Cardiac muscle cell (in vitro differentiated cells and primary cell): ENCODE data around the gene COL5A1. TPM values are rescaled to one million over a fixed set of nuclear protein-coding genes. Genes with fewer than 3 reads are reported as not detected.
"Not testable (repeated sequence)": the region's sequence is repeated elsewhere in the genome, so short reads cannot be mapped to it uniquely, and the experiment has no call there.

Experiments used
- DNase-seq, 2 donors: peaks; one replicate each; pipeline versions ENCODE4 v3.0.0 to v3.0.0-alpha.2; 2010 to 2017; ENCODE audit warnings: low read depth in 1 of 2, low spot score in 1 of 2
- H3K27ac ChIP-seq: fragments of 200-600 bp; sonication (generic); 2 replicates; pipeline ENCODE4 v1.5.1; 2016
- H3K27me3 ChIP-seq: fragments of 200-600 bp; sonication (generic); 2 replicates; pipeline ENCODE4 v1.6.0; 2016; ENCODE audit warnings: control low read depth
- H3K36me3 ChIP-seq: fragments of 200-600 bp; sonication (generic); 2 replicates; pipeline ENCODE4 v1.5.1; 2016; ENCODE audit warnings: control low read depth
- H3K4me1 ChIP-seq: fragments of 200-600 bp; sonication (generic); 2 replicates; pipeline ENCODE4 v1.8.1; 2017; ENCODE audit warnings: low read depth, mild to moderate bottlenecking, mixed run types
- H3K4me3 ChIP-seq: fragments of 200-600 bp; sonication (generic); 2 replicates; pipeline ENCODE4 v1.5.1; 2016; ENCODE audit warnings: mild to moderate bottlenecking
- H3K9me3 ChIP-seq: fragments of 200-600 bp; sonication (generic); 2 replicates; pipeline ENCODE4 v1.5.1; 2017; ENCODE audit warnings: low read depth, mild to moderate bottlenecking, control low read depth
- CTCF ChIP-seq: IDR thresholded peaks from 2 replicates; pipeline ENCODE4 v1.5.1; 2012; ENCODE audit warnings: low read depth, mild to moderate bottlenecking, low read length
- polyA plus RNA-seq: library from polyadenylated mRNA; unstranded; fragments of >200 nt; fragmentation: Nextera tagmentation; extraction: Ambion mirVana; gene quantifications from 2 replicates; pipeline ENCODE4 v1.2.1, GENCODE V29; 2016
- total RNA-seq: library from RNA; depleted of rRNA; stranded (reverse); fragments of >200 nt; gene quantifications from 2 replicates; pipeline ENCODE4 v1.2.3, GENCODE V29; 2016

The COL5A1 gene
- total and polyA plus RNA-seq, 2 experiments from 2014 or later: 34.5 to 129 TPM

GRCh38 chr9:134853893-134854292 lies 212.3 kb downstream of the COL5A1 start:
- no peak for DNase-seq
- no peaks in the 10 kb centered on the region for H3K27me3 ChIP-seq
- no peak for TF ChIP-seq CTCF
- H3K27ac ChIP-seq: no peak overlapping the region
- H3K9me3 ChIP-seq: no peaks in the 10 kb centered on the region
- no peaks in the 10 kb centered on the region for H3K4me1 ChIP-seq
- H3K36me3 ChIP-seq: no peaks in the 10 kb centered on the region
- no peak overlapping the region for H3K4me3 ChIP-seq

- Histone ChIP-seq H3K27me3 (no peaks in the 10 kb centered on the region), H3K27ac (no peak overlapping the region), H3K4me1 (no peaks in the 10 kb centered on the region), H3K9me3 (no peaks in the 10 kb centered on the region), H3K4me3 (no peak overlapping the region), H3K36me3 (no peaks in the 10 kb centered on the region)
- DNase-seq: no peak
- TF ChIP-seq CTCF: no peak
Measured at GRCh38 chr9:134854541-134854981, 213.0 kb downstream of the COL5A1 start.

- H3K4me3 ChIP-seq: no peak overlapping the region
- H3K9me3 ChIP-seq: no peaks in the 10 kb centered on the region
- no peaks in the 10 kb centered on the region for H3K36me3 ChIP-seq
- H3K27ac ChIP-seq: no peak overlapping the region
- H3K27me3 ChIP-seq: no peaks in the 10 kb centered on the region
- DNase-seq: no peak
- TF ChIP-seq CTCF: no peak
- H3K4me1 ChIP-seq: no peaks in the 10 kb centered on the region
Measured at GRCh38 chr9:134855231-134855899, 213.8 kb downstream of the COL5A1 start.

GRCh38 chr9:134855900-134856377 lies 214.3 kb downstream of the COL5A1 start:
- H3K36me3 ChIP-seq: no peaks in the 10 kb centered on the region
- H3K4me3 ChIP-seq: no peak overlapping the region
- H3K27ac ChIP-seq: no peak overlapping the region
- no peaks in the 10 kb centered on the region for H3K9me3 ChIP-seq
- H3K27me3 ChIP-seq: no peaks in the 10 kb centered on the region
- no peaks in the 10 kb centered on the region for H3K4me1 ChIP-seq
- no peak for DNase-seq
- no peak for TF ChIP-seq CTCF

GRCh38 chr9:134857451-134857850 lies 215.8 kb downstream of the COL5A1 start:
- H3K36me3 ChIP-seq, H3K4me1 ChIP-seq, H3K9me3 ChIP-seq, H3K27me3 ChIP-seq, H3K27ac ChIP-seq, DNase-seq, H3K4me3 ChIP-seq: not testable (repeated sequence)

GRCh38 chr9:134858051-134858841 lies 216.6 kb downstream of the COL5A1 start:
- Histone ChIP-seq H3K9me3 (no peaks in the 10 kb centered on the region), H3K4me1 (no peaks in the 10 kb centered on the region), H3K27me3 (no peaks in the 10 kb centered on the region), H3K36me3 (no peaks in the 10 kb centered on the region), H3K4me3 (no peak overlapping the region), H3K27ac (no peak overlapping the region)
- peak in 1 of 2 donors; percentile 37 for DNase-seq
- no peak for TF ChIP-seq CTCF
